Measurements from ENCODE around the gene SLX1A. TPM values are rescaled to one million over a fixed set of nuclear protein-coding genes. Genes with fewer than 3 reads are reported as not detected.
"Not testable (repeated sequence)": the region's sequence is repeated elsewhere in the genome, so short reads cannot be mapped to it uniquely, and the experiment has no call there.

Gene SLX1A
- total RNA-seq, 1 donor from 2014 or later, result 16.6 TPM

- DNase-seq, result no peak
- peaks cover 1% of the 10 kb centered on the region for H3K4me1 Mint-ChIP-seq (ENCODE audit: low read depth, unreplicated experiment)
- no peak for TF ChIP-seq CTCF (IDR thresholded peaks at IDR 0.05; ENCODE audit: partially characterized antibody, unreplicated experiment)
- H3K36me3 Mint-ChIP-seq (ENCODE audit: unreplicated experiment), result peaks cover 4% of the 10 kb centered on the region
- peaks cover 7% of the 10 kb centered on the region for H3K9me3 Mint-ChIP-seq (ENCODE audit: unreplicated experiment)
- peaks cover 5% of the 10 kb centered on the region for H3K27me3 Mint-ChIP-seq (ENCODE audit: unreplicated experiment)
- no peak overlapping the region for H3K27ac Mint-ChIP-seq (ENCODE audit: unreplicated experiment)
- no peak overlapping the region for H3K4me3 Mint-ChIP-seq (ENCODE audit: unreplicated experiment)
These were observed 30.1 kb upstream of the SLX1A start for GRCh38 chr16:30163538-30163937.

GRCh38 chr16:30166202-30166902 is 27.3 kb upstream of the SLX1A start:
- no peak for DNase-seq
- Mint-ChIP-seq H3K4me3 (ENCODE audit: unreplicated experiment) (no peak overlapping the region), H3K36me3 (ENCODE audit: unreplicated experiment) (peaks cover 4% of the 10 kb centered on the region), H3K4me1 (ENCODE audit: low read depth, unreplicated experiment) (peaks cover 1% of the 10 kb centered on the region), H3K27ac (ENCODE audit: unreplicated experiment) (peak overlapping the region; percentile 36), H3K9me3 (ENCODE audit: unreplicated experiment) (peaks cover 7% of the 10 kb centered on the region), H3K27me3 (ENCODE audit: unreplicated experiment) (peaks cover 5% of the 10 kb centered on the region)
- no peak for TF ChIP-seq CTCF (IDR thresholded peaks at IDR 0.05; ENCODE audit: partially characterized antibody, unreplicated experiment)

- H3K27me3 Mint-ChIP-seq (ENCODE audit: unreplicated experiment); DNase-seq; H3K36me3 Mint-ChIP-seq (ENCODE audit: unreplicated experiment); H3K4me3 Mint-ChIP-seq (ENCODE audit: unreplicated experiment); H3K9me3 Mint-ChIP-seq (ENCODE audit: unreplicated experiment); H3K4me1 Mint-ChIP-seq (ENCODE audit: low read depth, unreplicated experiment); H3K27ac Mint-ChIP-seq (ENCODE audit: unreplicated experiment): not testable (repeated sequence)
These were observed 24.9 kb upstream of the SLX1A start for GRCh38 chr16:30168746-30169145.

GRCh38 chr16:30169416-30169815 is 24.3 kb upstream of the SLX1A start:
- not testable (repeated sequence) for H3K27ac Mint-ChIP-seq (ENCODE audit: unreplicated experiment); H3K36me3 Mint-ChIP-seq (ENCODE audit: unreplicated experiment); H3K27me3 Mint-ChIP-seq (ENCODE audit: unreplicated experiment); H3K4me3 Mint-ChIP-seq (ENCODE audit: unreplicated experiment); H3K4me1 Mint-ChIP-seq (ENCODE audit: low read depth, unreplicated experiment); DNase-seq; H3K9me3 Mint-ChIP-seq (ENCODE audit: unreplicated experiment)

- H3K9me3 Mint-ChIP-seq (ENCODE audit: unreplicated experiment); H3K36me3 Mint-ChIP-seq (ENCODE audit: unreplicated experiment): not testable (repeated sequence)
These were observed 23.5 kb upstream of the SLX1A start for GRCh38 chr16:30170145-30170544.

GRCh38 chr16:30173054-30173453 is 20.6 kb upstream of the SLX1A start:
- no peak for TF ChIP-seq CTCF (IDR thresholded peaks at IDR 0.05; ENCODE audit: partially characterized antibody, unreplicated experiment)
- no peak overlapping the region for H3K27ac Mint-ChIP-seq (ENCODE audit: unreplicated experiment)

More at GRCh38 chr16:30170145-30170544, 23.5 kb upstream of the SLX1A start:
- DNase-seq; H3K4me1 Mint-ChIP-seq (ENCODE audit: low read depth, unreplicated experiment); H3K27me3 Mint-ChIP-seq (ENCODE audit: unreplicated experiment); H3K27ac Mint-ChIP-seq (ENCODE audit: unreplicated experiment); H3K4me3 Mint-ChIP-seq (ENCODE audit: unreplicated experiment): not testable (repeated sequence)

GRCh38 chr16:30176876-30177275 is 16.8 kb upstream of the SLX1A start:
- H3K27ac Mint-ChIP-seq (ENCODE audit: unreplicated experiment); H3K4me3 Mint-ChIP-seq (ENCODE audit: unreplicated experiment); H3K27me3 Mint-ChIP-seq (ENCODE audit: unreplicated experiment): not testable (repeated sequence)

More at GRCh38 chr16:30173054-30173453, 20.6 kb upstream of the SLX1A start:
- DNase-seq, result no peak
- Mint-ChIP-seq H3K4me1 (ENCODE audit: low read depth, unreplicated experiment) (peaks cover 1% of the 10 kb centered on the region), H3K36me3 (ENCODE audit: unreplicated experiment) (peaks cover 4% of the 10 kb centered on the region), H3K27me3 (ENCODE audit: unreplicated experiment) (peaks cover 3% of the 10 kb centered on the region), H3K9me3 (ENCODE audit: unreplicated experiment) (peaks cover 4% of the 10 kb centered on the region), H3K4me3 (ENCODE audit: unreplicated experiment) (no peak overlapping the region)

More at GRCh38 chr16:30176876-30177275, 16.8 kb upstream of the SLX1A start:
- not testable (repeated sequence) for DNase-seq; H3K36me3 Mint-ChIP-seq (ENCODE audit: unreplicated experiment); H3K4me1 Mint-ChIP-seq (ENCODE audit: low read depth, unreplicated experiment); H3K9me3 Mint-ChIP-seq (ENCODE audit: unreplicated experiment)

Measured in glutamatergic neuron (in vitro differentiated cells).